Measurements from ENCODE around the gene MCM7.
A peak's percentile ranks its signal among the peaks of the same experiment; 100 is the strongest.
"Not testable (repeated sequence)": the region's sequence is repeated elsewhere in the genome, so short reads cannot be mapped to it uniquely, and the experiment has no call there.

MCM7 gene

DNA sequence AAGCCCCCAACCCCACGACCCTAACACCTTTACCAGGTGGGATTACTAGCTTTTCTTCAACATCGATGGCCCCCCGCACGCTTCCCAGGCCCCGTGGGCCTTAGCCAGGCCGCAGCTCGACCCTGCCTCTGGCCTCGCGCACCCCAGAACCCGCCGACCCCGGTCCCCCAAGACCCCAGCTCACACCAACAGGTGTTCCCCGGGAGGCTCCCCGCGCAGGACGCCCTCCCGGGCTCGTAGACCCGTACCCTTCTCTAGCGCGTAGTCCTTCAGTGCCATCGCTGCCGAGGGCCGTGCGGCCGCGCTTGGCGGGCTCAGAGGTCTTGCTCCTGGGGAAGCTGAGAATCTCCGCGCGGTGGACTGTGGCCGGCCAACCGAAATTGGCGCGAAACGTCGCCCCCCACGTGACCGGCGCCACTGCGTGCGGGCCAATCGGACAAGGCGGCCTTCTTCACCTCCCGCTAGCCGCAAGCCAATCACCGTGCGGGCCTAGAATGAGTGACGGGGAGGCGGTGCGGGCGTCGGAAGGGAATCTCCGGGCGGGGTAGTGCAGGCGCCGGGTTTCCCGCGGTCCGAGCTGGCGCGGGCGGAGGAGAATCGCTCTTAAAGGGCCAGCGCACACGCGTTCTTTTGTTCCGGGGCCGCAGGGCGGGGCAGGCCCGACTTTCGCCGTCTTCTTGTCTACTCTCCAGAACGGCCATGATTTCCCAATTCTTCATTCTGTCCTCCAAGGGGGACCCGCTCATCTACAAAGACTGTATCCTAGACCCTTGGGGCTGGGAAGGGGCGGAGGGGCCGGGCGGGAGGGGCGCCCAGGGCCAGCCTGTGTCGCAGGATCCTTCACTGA is at the start of gene MCM7, which contains the start of gene AP4M1:
Gene MCM7, minus strand, starts transcription at position 382 of the 847 bp plus-strand sequence. Its CDS starts 103 bp downstream, at position 279.
Gene AP4M1, plus strand, starts transcription at position 628 of the 847 bp plus-strand sequence. Its CDS starts 72 bp downstream, at position 700.
- DNase-seq, result peak; percentile 94 to 97

DNA sequence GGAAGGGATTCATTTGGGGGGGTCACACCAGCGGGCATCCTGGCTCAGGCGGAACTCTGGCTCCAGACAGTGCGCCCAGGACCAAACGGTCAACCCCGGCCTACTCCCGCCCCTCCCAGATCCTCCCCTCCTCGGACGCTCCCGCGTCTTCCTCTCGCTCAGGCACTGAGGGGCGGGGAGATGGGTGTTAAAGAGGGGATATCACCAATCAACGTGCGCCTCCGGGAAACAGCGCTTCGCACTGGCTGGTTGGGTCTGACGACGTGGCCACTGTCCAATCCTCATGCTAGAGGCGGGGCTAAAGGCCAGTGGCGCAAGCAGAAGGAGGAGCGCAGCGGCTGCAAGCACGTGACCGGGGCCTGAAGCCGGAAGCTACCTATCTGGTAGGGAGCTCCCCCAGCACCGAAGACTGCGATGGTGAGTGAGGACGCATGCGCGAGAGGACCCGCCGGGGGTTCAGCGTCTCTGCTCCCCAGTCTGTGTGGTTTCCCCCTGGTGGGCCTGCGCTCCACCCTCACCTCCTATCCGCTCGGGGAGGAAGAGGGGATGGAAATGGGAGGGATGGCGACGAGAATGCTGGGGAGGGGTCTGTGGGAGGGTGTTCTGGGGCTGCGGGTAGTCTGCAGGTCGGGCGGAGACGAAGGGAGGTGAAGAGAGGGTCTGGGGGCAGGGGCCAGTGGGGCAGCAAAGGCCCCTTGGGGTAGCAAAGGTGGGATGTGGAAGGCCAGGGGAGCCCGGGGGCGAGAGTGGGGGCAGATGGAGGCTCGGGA is 47.5 kb upstream of the MCM7 start, which contains the start of gene LAMTOR4:
Gene LAMTOR4, plus strand, starts transcription at position 360 of the 770 bp plus-strand sequence. Its CDS starts 55 bp downstream, at position 415.
- peak; percentile 96 for DNase-seq

GRCh38 chr7:100148225-100148558 is 47.0 kb upstream of the MCM7 start:
- no peak for DNase-seq

- no peak for DNase-seq
These were observed 46.1 kb upstream of the MCM7 start for GRCh38 chr7:100147278-100147677.

DNA sequence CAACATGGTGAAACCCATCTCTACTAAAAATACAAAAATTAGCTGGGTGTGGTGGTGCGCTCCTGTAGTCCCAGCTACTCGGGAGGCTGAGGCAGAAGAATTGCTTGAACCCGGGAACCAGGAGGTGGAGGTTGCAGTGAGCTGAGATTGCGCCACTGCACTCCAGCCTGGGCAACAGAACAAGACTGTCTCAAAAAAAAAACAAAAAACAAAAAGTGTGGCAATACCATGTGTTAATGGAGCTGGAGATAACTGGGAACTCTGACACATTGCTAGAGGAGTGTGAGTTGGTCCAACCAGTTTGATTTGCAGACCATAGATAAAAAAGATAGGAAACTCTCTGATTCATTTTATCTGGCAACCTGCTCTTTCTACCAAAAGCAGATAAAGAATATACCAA is 45.2 kb upstream of the MCM7 start:
- DNase-seq, result not testable (repeated sequence)

DNA sequence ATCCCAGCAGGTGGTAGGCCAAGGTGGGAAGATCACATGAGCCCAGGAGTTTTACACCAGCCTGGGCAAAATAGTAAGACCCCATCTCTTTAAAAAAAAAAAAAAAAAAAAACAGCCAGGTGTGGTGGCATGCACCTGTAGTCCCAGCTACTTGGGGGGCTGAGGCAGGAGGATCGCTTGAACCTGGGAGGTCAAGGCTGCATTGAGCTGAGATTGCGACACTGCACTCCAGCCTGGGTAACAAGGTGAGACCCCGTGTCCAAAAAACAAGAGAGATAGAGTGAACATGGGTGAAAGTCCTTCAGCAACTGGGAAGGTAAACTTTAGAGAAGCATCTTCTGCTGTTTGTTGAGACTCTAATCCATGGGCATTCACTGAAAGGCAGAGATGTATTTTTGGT is 41.3 kb upstream of the MCM7 start:
- DNase-seq, result no peak

GRCh38 chr7:100141555-100141949 is 40.4 kb upstream of the MCM7 start:
- DNase-seq, result peak; percentile 34 to 45

DNA sequence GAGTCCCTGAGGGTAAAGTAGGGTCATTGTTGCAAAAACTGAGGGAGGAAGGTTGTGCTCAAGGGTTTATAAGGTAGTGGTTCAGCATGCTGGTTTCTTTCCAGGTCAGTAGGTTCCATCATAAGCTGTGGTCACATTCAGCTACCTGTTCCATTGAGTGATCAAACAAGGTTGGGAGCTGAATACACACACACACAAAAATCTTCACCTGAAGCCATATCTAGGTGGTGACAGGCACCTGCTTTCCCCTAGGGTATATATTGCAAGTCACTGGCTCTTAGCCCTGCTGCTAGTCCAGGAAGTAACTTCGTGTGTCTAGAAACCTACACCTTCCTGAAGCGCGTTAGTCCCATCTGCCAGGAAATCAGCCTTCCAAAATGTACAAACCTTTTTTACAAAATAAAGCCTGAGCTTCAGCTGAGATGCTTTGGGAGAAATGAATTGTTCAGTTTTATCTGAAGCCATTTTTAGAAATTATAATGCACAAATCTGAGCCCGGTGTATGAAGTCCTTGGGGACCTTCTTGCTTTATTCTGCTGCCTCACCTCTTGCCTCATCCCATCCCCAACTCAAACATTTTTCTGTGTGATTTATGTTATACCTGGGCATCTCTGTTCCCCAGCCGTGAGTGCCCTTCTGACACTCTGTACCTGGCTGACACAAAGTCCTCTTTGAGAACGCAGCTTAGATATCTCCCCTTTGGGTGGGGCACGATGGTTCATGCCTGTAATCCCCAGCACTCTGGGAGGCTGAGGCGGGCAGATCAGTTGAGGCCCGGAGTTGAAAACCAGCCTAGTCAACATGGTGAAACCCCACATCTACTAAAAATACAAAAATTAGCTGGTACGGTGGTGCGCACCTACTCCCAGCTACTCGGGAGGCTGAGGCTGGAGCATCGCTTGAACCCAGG is 36.9 kb upstream of the MCM7 start:
- DNase-seq, result no peak

GRCh38 chr7:100132697-100133151 is 31.5 kb upstream of the MCM7 start:
- peak; percentile 50 to 53 for DNase-seq

DNA sequence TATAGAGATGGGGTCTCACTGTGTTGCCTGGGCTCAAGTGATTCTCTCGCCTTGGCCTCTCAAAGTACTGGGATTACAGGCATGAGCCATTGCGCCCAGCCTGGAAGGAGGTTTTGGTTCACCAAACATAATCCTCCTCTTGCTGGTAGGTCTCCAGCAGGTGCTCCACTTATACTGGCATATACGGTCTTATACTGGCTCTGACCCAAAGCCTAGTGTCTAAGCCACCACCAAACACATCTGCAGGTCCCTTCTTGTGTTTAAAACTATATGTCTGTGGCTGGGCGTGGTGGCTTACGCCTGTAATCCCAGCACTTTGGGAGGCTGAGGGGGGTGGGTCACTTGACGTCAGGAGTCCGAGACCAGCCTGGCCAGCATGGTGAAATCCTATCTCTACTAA is 30.9 kb upstream of the MCM7 start:
- DNase-seq, result no peak

DNA sequence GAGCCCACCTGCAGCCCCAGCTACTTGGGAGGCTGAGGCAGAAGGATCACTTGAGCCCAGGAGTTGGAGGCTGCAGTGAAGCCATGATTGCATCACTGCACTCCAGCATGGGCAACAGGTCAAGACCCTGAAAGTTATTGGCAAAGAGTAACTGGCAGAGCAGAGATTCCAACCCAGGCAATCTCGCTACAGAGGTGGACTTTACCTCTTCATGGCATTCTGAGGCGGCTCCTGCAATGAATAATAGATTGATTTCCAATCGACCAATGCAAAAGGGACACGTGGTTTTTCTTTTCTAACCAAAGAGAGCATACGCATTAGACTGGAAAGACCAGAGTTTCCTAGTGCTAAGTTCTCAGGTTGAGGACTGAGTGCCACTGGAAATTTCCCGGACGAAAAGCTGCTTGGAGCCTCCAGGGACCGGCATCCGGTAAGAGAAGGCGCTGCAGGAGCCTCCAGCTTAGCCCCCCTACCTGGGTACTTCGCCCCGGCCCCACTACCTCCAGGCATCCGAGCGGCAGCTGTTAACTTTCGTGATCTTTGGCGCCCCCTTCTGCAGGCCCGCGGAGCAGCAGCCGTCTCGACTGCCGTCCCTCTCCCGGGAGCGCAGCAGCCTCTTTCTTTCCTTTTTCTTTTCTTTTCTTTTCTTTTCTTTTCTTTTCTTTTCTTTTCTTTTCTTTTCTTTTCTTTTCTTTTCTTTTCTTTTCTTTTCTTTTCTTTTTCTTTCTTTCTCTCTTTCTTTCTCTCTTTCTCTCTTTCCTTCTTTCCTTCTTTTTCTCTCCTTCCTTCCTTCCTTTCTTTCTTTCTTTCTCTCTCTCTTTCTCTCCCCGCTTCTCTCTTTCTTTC is 29.6 kb upstream of the MCM7 start:
- peak; percentile 21 to 36 for DNase-seq

GRCh38 chr7:100130220-100130607 is 29.0 kb upstream of the MCM7 start:
- not testable (repeated sequence) for DNase-seq

DNA sequence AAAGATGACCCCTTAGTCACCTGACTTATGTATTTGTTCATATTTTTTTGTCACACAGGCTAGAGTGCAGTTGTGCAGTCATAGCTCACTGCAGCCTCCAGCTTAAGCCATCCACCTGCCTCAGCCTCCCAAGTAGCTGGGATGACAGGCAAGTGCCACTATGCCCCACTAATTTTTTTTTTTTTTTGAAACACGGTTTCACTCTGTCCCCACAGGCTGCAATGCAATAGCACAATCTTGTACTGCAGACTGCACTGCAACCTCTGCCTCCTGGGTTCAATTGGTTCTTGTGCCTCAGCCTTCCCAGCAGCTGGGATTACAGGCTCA is 27.4 kb upstream of the MCM7 start:
- no peak for DNase-seq

- DNase-seq, result peak; percentile 4 to 12
These were observed 26.9 kb upstream of the MCM7 start for GRCh38 chr7:100127866-100128636.

- peak; percentile 78 to 83 for DNase-seq
These were observed 26.0 kb upstream of the MCM7 start, which contains the start of gene MBLAC1 for GRCh38 chr7:100126931-100127865. MBLAC1 (plus strand) TSS chr7:100126967; CDS start chr7:100127396, 429 bp downstream.

DNA sequence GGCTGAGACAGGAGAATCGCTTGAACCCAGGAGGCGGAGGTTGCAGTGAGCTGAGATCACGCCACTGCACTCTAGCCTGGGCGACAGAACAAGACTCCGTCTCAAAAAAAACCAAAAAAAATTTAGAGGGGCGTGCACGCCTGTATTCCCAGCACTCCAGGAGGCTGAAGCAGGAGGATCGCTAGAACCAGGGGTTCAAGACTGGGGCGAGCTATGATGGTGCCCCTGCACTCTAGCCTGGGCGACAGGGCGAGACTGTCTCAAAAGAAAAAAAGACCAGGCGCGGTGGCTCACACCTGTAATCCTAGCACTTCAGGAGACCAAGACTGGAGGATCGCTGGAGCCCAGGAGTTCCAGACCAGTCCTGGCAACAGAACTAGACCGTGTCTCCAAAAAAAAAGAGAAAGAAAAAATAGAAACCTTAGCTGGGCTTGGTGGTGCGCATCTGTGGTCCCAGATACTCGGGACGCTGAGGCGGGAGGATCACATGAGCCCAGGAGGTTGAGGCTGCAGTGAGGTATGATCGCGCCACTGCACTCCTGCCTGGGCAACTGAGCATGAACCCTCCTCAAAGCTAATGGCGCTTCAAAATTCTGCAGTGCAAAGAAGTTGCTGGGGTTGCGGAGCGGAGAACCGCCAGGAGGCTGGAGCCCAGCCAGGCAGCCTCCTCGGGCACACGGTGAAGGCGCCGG is 25.2 kb upstream of the MCM7 start:
- no peak for DNase-seq

DNA sequence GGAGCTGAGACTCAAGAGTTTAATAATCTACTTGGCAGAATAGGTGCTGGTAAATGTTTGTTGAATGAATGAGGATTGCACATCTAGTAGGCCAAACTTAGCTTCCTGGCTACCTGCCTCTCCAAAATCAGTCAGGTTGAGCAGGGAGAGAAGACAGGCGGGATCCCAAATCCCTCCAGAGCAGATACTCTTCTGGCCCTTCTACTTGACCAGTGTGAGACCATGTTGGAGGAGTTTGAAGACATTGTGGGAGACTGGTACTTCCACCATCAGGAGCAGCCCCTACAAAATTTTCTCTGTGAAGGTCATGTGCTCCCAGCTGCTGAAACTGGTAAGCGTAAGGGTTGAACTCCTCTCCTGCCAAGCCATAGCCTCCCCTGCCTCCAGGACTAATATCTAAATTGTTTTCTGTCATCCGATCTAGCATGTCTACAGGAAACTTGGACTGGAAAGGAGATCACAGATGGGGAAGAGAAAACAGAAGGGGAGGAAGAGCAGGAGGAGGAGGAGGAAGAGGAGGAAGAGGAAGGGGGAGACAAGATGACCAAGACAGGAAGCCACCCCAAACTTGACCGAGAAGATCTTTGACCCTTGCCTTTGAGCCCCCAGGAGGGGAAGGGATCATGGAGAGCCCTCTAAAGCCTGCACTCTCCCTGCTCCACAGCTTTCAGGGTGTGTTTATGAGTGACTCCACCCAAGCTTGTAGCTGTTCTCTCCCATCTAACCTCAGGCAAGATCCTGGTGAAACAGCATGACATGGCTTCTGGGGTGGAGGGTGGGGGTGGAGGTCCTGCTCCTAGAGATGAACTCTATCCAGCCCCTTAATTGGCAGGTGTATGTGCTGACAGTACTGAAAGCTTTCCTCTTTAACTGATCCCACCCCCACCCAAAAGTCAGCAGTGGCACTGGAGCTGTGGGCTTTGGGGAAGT is 23.4 kb upstream of the MCM7 start:
- no peak for DNase-seq

GRCh38 chr7:100122568-100122967 is 21.4 kb upstream of the MCM7 start:
- DNase-seq, result no peak
